Neural progenitor cell (in vitro differentiated cells): Measurements from ENCODE around the gene PPP6R1. TPM values are rescaled to one million over a fixed set of nuclear protein-coding genes. Genes with fewer than 3 reads are reported as not detected.

ENCODE experiments used
- DNase-seq: peaks from one replicate; pipeline ENCODE4 v3.0.0-alpha.2; 2016; ENCODE audit warnings: low spot score
- H2AFZ ChIP-seq: fragments of 200-600 bp; sonication (generic); replicated peaks from 2 replicates; pipeline ENCODE4 v1.6.1; 2016; ENCODE audit warnings: antibody characterized with exemption
- H3F3A ChIP-seq: fragments of 200-600 bp; sonication (generic); 2 replicates; pipeline ENCODE4 v1.6.1; 2016; ENCODE audit warnings: antibody characterized with exemption, low read depth
- H3K27ac ChIP-seq: fragments of 200-600 bp; sonication (generic); 2 replicates; pipeline ENCODE4 v1.5.1; 2016; ENCODE audit warnings: mild to moderate bottlenecking
- H3K27me3 ChIP-seq: fragments of 200-600 bp; sonication (generic); 2 replicates; pipeline ENCODE4 v1.6.1; 2016; ENCODE audit warnings: mild to moderate bottlenecking, moderate library complexity
- H3K36me3 ChIP-seq: fragments of 200-600 bp; sonication (generic); 2 replicates; pipeline ENCODE4 v1.5.1; 2016
- H3K4me1 ChIP-seq: fragments of 200-600 bp; sonication (generic); 2 replicates; pipeline ENCODE4 v1.6.1; 2016; ENCODE audit warnings: mixed run types
- H3K4me2 ChIP-seq: fragments of 200-600 bp; sonication (generic); 2 replicates; pipeline ENCODE4 v1.6.1; 2016
- H3K4me3 ChIP-seq: fragments of 200-600 bp; sonication (generic); 2 replicates; pipeline ENCODE4 v1.5.1; 2016
- H3K79me2 ChIP-seq: fragments of 200-600 bp; sonication (generic); 2 replicates; pipeline ENCODE4 v1.6.1; 2016; ENCODE audit warnings: low read depth
- H3K9ac ChIP-seq: fragments of 200-600 bp; sonication (generic); 2 replicates; pipeline ENCODE4 v1.6.1; 2016
- H3K9me3 ChIP-seq: fragments of 200-600 bp; sonication (generic); 2 replicates; pipeline ENCODE4 v1.5.1; 2016; ENCODE audit warnings: low read depth
- H4K20me1 ChIP-seq: fragments of 200-600 bp; sonication (generic); 2 replicates; pipeline ENCODE4 v1.6.1; 2016; ENCODE audit warnings: low read depth
- H3K27ac Mint-ChIP-seq: 3 replicates; pipeline ENCODE4 v1.8.0; 2021; ENCODE audit warnings: mixed read lengths
- H3K27me3 Mint-ChIP-seq: 2 replicates; pipeline ENCODE4 v1.8.0; 2022; ENCODE audit warnings: low read depth, mild to moderate bottlenecking, inconsistent platforms, moderate library complexity, mixed read lengths; ENCODE audit not compliant: insufficient read depth
- H3K36me3 Mint-ChIP-seq: 3 replicates; pipeline ENCODE4 v1.8.0; 2021; ENCODE audit warnings: mixed read lengths
- H3K4me1 Mint-ChIP-seq: 3 replicates; pipeline ENCODE4 v1.8.0; 2021; ENCODE audit warnings: mixed read lengths
- H3K4me3 Mint-ChIP-seq: 3 replicates; pipeline ENCODE4 v1.8.0; 2021; ENCODE audit warnings: mild to moderate bottlenecking, moderate library complexity, mixed read lengths
- H3K9me3 Mint-ChIP-seq: 3 replicates; pipeline ENCODE4 v1.8.0; 2020; ENCODE audit warnings: mixed read lengths
- CTCF ChIP-seq: fragments of 200-600 bp; sonication (generic); IDR thresholded peaks from 2 replicates; pipeline ENCODE4 v1.5.1; 2017; ENCODE audit warnings: antibody characterized with exemption, mild to moderate bottlenecking
- EZH2 ChIP-seq: fragments of 200-600 bp; sonication (generic); IDR thresholded peaks from 2 replicates; pipeline ENCODE4 v1.6.1; 2017; ENCODE audit warnings: antibody characterized with exemption, mild to moderate bottlenecking, moderate library complexity
- EZH2phosphoT487 ChIP-seq: fragments of 200-600 bp; sonication (generic); IDR thresholded peaks from 2 replicates; pipeline ENCODE4 v1.6.1; 2017; ENCODE audit warnings: antibody characterized with exemption
- total RNA-seq: library from RNA; depleted of rRNA; stranded (reverse); fragments of >200 nt; gene quantifications from 2 replicates; pipeline ENCODE4 v1.2.3, GENCODE V29; 2015; ENCODE audit warnings: low replicate concordance

PPP6R1 gene
- total RNA-seq, 1 donor from 2014 or later, result 13.1 TPM

- Mint-ChIP-seq H3K27ac (no peak overlapping the region), H3K4me1 (peaks cover 41% of the 10 kb centered on the region), H3K27me3 (no peaks in the 10 kb centered on the region), H3K4me3 (peak overlapping the region; percentile 57), H3K9me3 (no peaks in the 10 kb centered on the region), H3K36me3 (no peaks in the 10 kb centered on the region)
- H2AFZ ChIP-seq, result no peak overlapping the region
- no peaks in the 10 kb centered on the region for H3K36me3 ChIP-seq
- peaks cover 13% of the 10 kb centered on the region for H3K4me1 ChIP-seq
- H3K79me2 ChIP-seq, result peaks cover 91% of the 10 kb centered on the region
- TF ChIP-seq EZH2, result no peak
- TF ChIP-seq EZH2phosphoT487, result no peak
- TF ChIP-seq CTCF, result no peak
- DNase-seq, result no peak
- peaks cover 7% of the 10 kb centered on the region for H3F3A ChIP-seq
- peaks cover 86% of the 10 kb centered on the region for H4K20me1 ChIP-seq
- H3K9ac ChIP-seq, result no peak overlapping the region
- H3K9me3 ChIP-seq, result no peaks in the 10 kb centered on the region
- H3K27me3 ChIP-seq, result no peaks in the 10 kb centered on the region
- H3K27ac ChIP-seq, result no peak overlapping the region
- H3K4me3 ChIP-seq, result no peak overlapping the region
- H3K4me2 ChIP-seq, result no peak overlapping the region
Observed at GRCh38 chr19:55254625-55254977, 4.2 kb downstream of the PPP6R1 start.

GRCh38 chr19:55253842-55254624, 4.8 kb downstream of the PPP6R1 start:
- Mint-ChIP-seq H3K36me3 (no peaks in the 10 kb centered on the region), H3K9me3 (no peaks in the 10 kb centered on the region), H3K27me3 (no peaks in the 10 kb centered on the region), H3K27ac (peak overlapping the region; percentile 42), H3K4me1 (peaks cover 38% of the 10 kb centered on the region), H3K4me3 (peak overlapping the region; percentile 57)
- Histone ChIP-seq H3K4me3 (no peak overlapping the region), H3F3A (peaks cover 2% of the 10 kb centered on the region), H3K79me2 (peaks cover 97% of the 10 kb centered on the region), H3K9me3 (no peaks in the 10 kb centered on the region), H3K27ac (no peak overlapping the region), H3K36me3 (no peaks in the 10 kb centered on the region), H3K27me3 (no peaks in the 10 kb centered on the region), H3K4me2 (no peak overlapping the region), H3K9ac (no peak overlapping the region), H4K20me1 (peaks cover 92% of the 10 kb centered on the region), H2AFZ (no peak overlapping the region), H3K4me1 (peaks cover 12% of the 10 kb centered on the region)
- no peak for TF ChIP-seq EZH2phosphoT487
- TF ChIP-seq EZH2, result no peak
- TF ChIP-seq CTCF, result no peak
- no peak for DNase-seq

- no peak for TF ChIP-seq CTCF
- TF ChIP-seq EZH2phosphoT487, result no peak
- TF ChIP-seq EZH2, result no peak
- Histone ChIP-seq H3K79me2 (peaks cover 97% of the 10 kb centered on the region), H3K4me1 (peaks cover 12% of the 10 kb centered on the region), H3K4me3 (no peak overlapping the region), H3K27ac (no peak overlapping the region), H3K36me3 (no peaks in the 10 kb centered on the region), H3K27me3 (no peaks in the 10 kb centered on the region), H4K20me1 (peaks cover 100% of the 10 kb centered on the region), H3K9ac (peak overlapping the region; percentile 10), H3F3A (no peaks in the 10 kb centered on the region), H3K9me3 (no peaks in the 10 kb centered on the region), H2AFZ (no peak overlapping the region), H3K4me2 (no peak overlapping the region)
- DNase-seq, result no peak
- no peaks in the 10 kb centered on the region for H3K9me3 Mint-ChIP-seq
- no peaks in the 10 kb centered on the region for H3K36me3 Mint-ChIP-seq
- H3K4me3 Mint-ChIP-seq, result peak overlapping the region; percentile 41
- H3K4me1 Mint-ChIP-seq, result peaks cover 44% of the 10 kb centered on the region
- H3K27me3 Mint-ChIP-seq, result peaks cover 2% of the 10 kb centered on the region
- peak overlapping the region; percentile 42 for H3K27ac Mint-ChIP-seq
Observed at GRCh38 chr19:55252760-55253663, 5.8 kb downstream of the PPP6R1 start.
